Heart right ventricle (tissue), 16 donors: ENCODE measurements around the gene KCNMA1. TPM values are rescaled to one million over a fixed set of nuclear protein-coding genes. Genes with fewer than 3 reads are reported as not detected.

ENCODE experiments used
- ATAC-seq, 8 donors: fragments of 200-7000 bp; cut with Tn5 transposase; one replicate each; pipeline ENCODE4 v1.9.1; 2020; ENCODE audit warnings: mild to moderate bottlenecking in 8 of 8, moderate library complexity in 8 of 8, moderate number of reproducible peaks in 1 of 8
- DNase-seq, 2 donors: peaks; one replicate each; pipeline ENCODE4 v3.0.0-alpha.2; 2020
- H3K27ac ChIP-seq, 10 donors: fragments of 200-600 bp; sonication (generic) in 2 of 10; one replicate each; pipeline versions ENCODE4 v1.5.0 to v1.8.0; 2020 to 2022; ENCODE audit warnings: mild to moderate bottlenecking in 3 of 10
- H3K27me3 ChIP-seq, 7 donors: fragments of 200-600 bp; one replicate each; pipeline ENCODE4 v1.8.0; 2021 to 2022; ENCODE audit warnings: mild to moderate bottlenecking in 2 of 7
- H3K36me3 ChIP-seq, 9 donors: fragments of 200-600 bp; sonication (generic) in 1 of 9; one replicate each; pipeline versions ENCODE4 v1.5.0 to v1.8.0; 2020 to 2022; ENCODE audit warnings: mild to moderate bottlenecking in 2 of 9
- H3K4me1 ChIP-seq, 9 donors: fragments of 200-600 bp; sonication (generic) in 1 of 9; one replicate each; pipeline versions ENCODE4 v1.5.0 to v1.8.0; 2020 to 2022; ENCODE audit warnings: mild to moderate bottlenecking in 4 of 9
- H3K4me3 ChIP-seq, 10 donors: fragments of 200-600 bp; sonication (generic) in 2 of 10; one replicate each; pipeline versions ENCODE4 v1.5.0 to v1.8.0; 2020 to 2022; ENCODE audit warnings: mild to moderate bottlenecking in 7 of 10, moderate library complexity in 2 of 10
- H3K9me3 ChIP-seq, 11 donors: fragments of 200-600 bp in 10 of 11; sonication (generic) in 2 of 11; one replicate each; pipeline versions ENCODE4 v1.5.0 to v1.8.0; 2013 to 2022; ENCODE audit warnings: mild to moderate bottlenecking in 2 of 11, control low read depth in 1 of 11, moderate library complexity in 1 of 11
- WGBS, 2 donors: extraction: QIAGEN DNeasy Blood & Tissue Kit; methylation state at CpG; one replicate each; pipeline ENCODE4 v1.1.7; 2013; ENCODE audit warnings: inconsistent platforms in 1 of 2; 5-methylcytosine and 5-hydroxymethylcytosine counted together
- intact Hi-C, 10 donors: fragments of 100-400 bp; cut with DNase I; formaldehyde crosslinking; loops; one replicate each; pipeline versions ENCODE4 v1.11.1 to v1.14.2; 2022
- polyA plus RNA-seq, 2 donors: library from polyadenylated mRNA; stranded (reverse); fragments of 200-250 nt; gene quantifications; one replicate each; pipeline ENCODE4 v1.2.3, GENCODE V29; 2013
- total RNA-seq, 10 donors: library from RNA; stranded (reverse); fragmentation: NEBNext Ultra II Directional in 3 of 10; extraction: Animal tissue kit (Norgen Biotek cat#: 25700) in 3 of 10; gene quantifications; one replicate each; pipeline versions ENCODE4 v1.2.1 to v1.2.4, GENCODE V29; 2021 to 2023
- TF ChIP-seq, protein P1 (sequence below), 9 donors: fragments of 200-600 bp; sonication (generic) in 2 of 9; IDR thresholded peaks; one replicate each; pipeline versions ENCODE4 v1.5.0 to v1.8.0; 2021 to 2022; ENCODE audit warnings: antibody characterized with exemption in 9 of 9, mild to moderate bottlenecking in 5 of 9, moderate library complexity in 1 of 9
- donor health status: Arrhythmogenic right ventricular cardiomyopathy.
- donor health status: ischemic (EF 13 %, LVEDD 7.1; RV severe dilation, severe dysfunction).
- donor health status: healthy with polysubstance abuse.
- donor health status: DM: no; HTN: yes; CAD: no.
- donor health status: DM: no; HTN: no; CAD: no.
- donor health status: ischemic (EF 25% LVEDD 6.9; RV normal size, moderate dysfunction).
- donor health status: ischemic (EF 25% LVEDD 5.7; RV mildly dilated, moderate dysfunction).
- donor health status: healthy.
- donor health status: DM: yes; HTN: yes; CAD: no.
- donor health status: Ischemic cardiomyopathy.
- donor health status: ischemic (EF 35%, LVEDD 5.7; RV mildly dilated, moderate dysfunction).
- donor health status: nonischemic (EF 11% LVEDD 7.7; RV severe dilation, severe dysfunction).
- donor health status: DM: yes; HTN: yes; CAD: no.
- donor health status: PGD.
- donor health status: ischemic (EF 29% LVEDD 5.4; RV normal size, mild dysfunction).
- donor health status: nonischemic (EF 23%, LVEDD 6.1; RV moderate dilation, normal function).

Gene KCNMA1
- total and polyA plus RNA-seq, 12 donors, result 0.59 to 5.3 (median 1.6) TPM

DNA sequence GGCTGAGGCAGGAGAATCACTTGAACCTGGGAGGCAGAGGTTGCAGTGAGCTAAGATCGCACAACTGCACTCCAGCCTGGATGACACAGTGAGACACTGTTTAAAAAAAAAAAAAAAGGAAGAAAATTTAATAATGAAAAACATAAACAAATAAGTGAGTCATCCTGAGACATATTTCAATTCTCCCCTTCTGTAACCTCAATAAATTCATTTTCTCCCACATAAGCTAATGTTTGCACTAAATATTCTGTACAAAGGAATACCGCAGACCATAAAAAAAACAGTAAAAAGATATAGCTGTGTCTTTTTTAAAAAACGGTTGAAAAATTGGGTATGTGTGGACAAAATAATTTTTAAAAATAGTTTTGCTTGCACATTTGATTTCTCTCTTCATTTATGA, 654.0 kb downstream of the KCNMA1 start:
- intact Hi-C loops, result loop anchor here in 7 of 10 donors (5.0 to 10.0 kb wide), 8 partner anchors 209 to 1589 kb away; partner anchors contain the start of gene ZNF503 (in 1 of the 7)
- H3K36me3 ChIP-seq, result no peaks in the 10 kb centered on the region
- WGBS, 2 donors, result 86 to 89% methylated on average over 3 of the region's 3 CpGs
- H3K4me1 ChIP-seq, result no peaks in the 10 kb centered on the region
- H3K9me3 ChIP-seq, result no peaks in the 10 kb centered on the region
- DNase-seq (no peak), ATAC-seq (no peak)
- H3K27ac ChIP-seq, result no peak overlapping the region
- TF ChIP-seq, protein P1, sequence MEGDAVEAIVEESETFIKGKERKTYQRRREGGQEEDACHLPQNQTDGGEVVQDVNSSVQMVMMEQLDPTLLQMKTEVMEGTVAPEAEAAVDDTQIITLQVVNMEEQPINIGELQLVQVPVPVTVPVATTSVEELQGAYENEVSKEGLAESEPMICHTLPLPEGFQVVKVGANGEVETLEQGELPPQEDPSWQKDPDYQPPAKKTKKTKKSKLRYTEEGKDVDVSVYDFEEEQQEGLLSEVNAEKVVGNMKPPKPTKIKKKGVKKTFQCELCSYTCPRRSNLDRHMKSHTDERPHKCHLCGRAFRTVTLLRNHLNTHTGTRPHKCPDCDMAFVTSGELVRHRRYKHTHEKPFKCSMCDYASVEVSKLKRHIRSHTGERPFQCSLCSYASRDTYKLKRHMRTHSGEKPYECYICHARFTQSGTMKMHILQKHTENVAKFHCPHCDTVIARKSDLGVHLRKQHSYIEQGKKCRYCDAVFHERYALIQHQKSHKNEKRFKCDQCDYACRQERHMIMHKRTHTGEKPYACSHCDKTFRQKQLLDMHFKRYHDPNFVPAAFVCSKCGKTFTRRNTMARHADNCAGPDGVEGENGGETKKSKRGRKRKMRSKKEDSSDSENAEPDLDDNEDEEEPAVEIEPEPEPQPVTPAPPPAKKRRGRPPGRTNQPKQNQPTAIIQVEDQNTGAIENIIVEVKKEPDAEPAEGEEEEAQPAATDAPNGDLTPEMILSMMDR (IDR thresholded peaks at IDR 0.05), result no peak
- no peak overlapping the region for H3K4me3 ChIP-seq
- H3K27me3 ChIP-seq, result peaks cover 0 to 8% (median 0%) of the 10 kb centered on the region in 7 donors

DNA sequence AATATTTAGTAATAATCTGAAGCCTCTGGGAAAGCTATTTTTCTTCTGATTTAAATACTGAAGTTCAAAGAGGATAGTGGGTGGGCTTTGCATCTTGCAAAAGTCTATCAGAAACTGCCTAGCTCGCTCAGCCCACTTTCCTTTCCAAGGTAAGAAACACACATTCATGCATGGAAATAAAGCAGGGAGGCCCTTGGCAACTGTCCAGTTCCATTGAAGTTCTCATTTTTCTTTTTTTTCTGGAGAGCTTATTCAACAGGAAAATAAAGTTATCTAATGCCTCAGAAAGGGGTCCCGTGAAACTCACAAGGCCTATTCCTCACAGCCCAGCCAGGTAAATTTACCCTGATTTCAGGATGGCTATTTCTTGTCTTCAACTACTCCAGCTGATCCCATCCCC, 654.9 kb downstream of the KCNMA1 start:
- Histone ChIP-seq H3K36me3 (no peaks in the 10 kb centered on the region), H3K27me3 (peaks cover 0 to 8% (median 0%) of the 10 kb centered on the region in 7 donors), H3K4me3 (no peak overlapping the region), H3K4me1 (no peaks in the 10 kb centered on the region), H3K9me3 (no peaks in the 10 kb centered on the region), H3K27ac (no peak overlapping the region)
- intact Hi-C loops, result loop anchor here in 7 of 10 donors (5.0 to 10.0 kb wide), 8 partner anchors 208 to 1588 kb away; partner anchors contain the start of gene ZNF503 (in 1 of the 7)
- 73 to 76% methylated on average over 2 of the region's 2 CpGs for WGBS, 2 donors
- TF ChIP-seq, protein P1 (IDR thresholded peaks at IDR 0.05), result no peak
- ATAC-seq, result no peak
- no peak for DNase-seq

DNA sequence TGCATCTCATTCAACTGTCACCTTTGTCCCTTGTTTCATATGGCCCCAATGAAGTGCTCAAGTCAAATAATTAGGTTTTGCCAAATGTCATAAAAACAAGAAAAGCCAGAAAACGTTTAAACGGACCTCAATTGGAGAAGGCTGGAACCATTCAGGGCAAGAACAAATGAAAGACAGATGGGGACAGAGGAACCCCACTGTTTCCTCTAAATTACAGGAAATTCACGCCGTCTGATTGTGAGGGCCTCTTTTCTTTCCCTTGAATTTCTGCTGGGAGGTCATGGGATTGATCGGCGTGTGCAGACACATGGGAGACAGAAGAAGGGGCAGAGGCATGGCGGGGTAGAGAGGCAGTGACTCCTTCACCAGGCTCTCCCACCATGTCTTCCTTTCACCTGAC, 656.4 kb downstream of the KCNMA1 start:
- ATAC-seq (no peak), DNase-seq (no peak)
- WGBS, 2 donors, result 85 to 93% methylated on average over 7 of the region's 7 CpGs
- Histone ChIP-seq H3K27me3 (peaks cover 0 to 8% (median 0%) of the 10 kb centered on the region in 7 donors), H3K27ac (no peak overlapping the region), H3K36me3 (no peaks in the 10 kb centered on the region), H3K4me3 (no peak overlapping the region), H3K9me3 (no peaks in the 10 kb centered on the region), H3K4me1 (no peaks in the 10 kb centered on the region)
- TF ChIP-seq, protein P1 (IDR thresholded peaks at IDR 0.05), result no peak
- intact Hi-C loops, result loop anchor here in 7 of 10 donors (5.0 to 10.0 kb wide), 8 partner anchors 206 to 1586 kb away; partner anchors contain the start of gene ZNF503 (in 1 of the 7)

DNA sequence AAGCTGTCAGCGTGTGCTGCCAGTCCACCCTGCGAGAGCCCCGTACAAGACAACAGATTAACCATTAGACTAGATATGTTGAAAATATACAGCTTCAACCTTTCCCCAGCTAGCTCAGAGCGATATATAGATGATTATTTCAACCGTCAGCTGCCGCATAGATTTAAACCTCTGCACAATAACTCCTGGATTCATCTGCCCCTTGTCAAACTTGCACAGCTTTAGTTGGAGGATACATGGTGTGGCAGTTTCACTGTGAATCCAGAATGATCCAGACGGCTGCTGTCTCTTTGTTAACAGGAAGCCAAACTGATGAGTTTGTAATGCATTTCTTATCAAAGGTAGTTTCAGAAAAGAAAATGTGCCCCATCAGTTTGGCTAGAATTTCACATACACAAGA, 659.7 kb downstream of the KCNMA1 start:
- WGBS, 2 donors, result 82% methylated on average over 7 of the region's 7 CpGs

More for the DNA sequence above, 659.7 kb downstream of the KCNMA1 start:
- Histone ChIP-seq H3K9me3 (no peaks in the 10 kb centered on the region), H3K4me1 (no peaks in the 10 kb centered on the region), H3K27me3 (peaks cover 0 to 8% (median 0%) of the 10 kb centered on the region in 7 donors), H3K36me3 (no peaks in the 10 kb centered on the region), H3K27ac (no peak overlapping the region), H3K4me3 (no peak overlapping the region)
- DNase-seq, result no peak
- intact Hi-C loops, result no loop called here
- ATAC-seq, result no peak
- TF ChIP-seq, protein P1 (IDR thresholded peaks at IDR 0.05), result no peak
